Measurements from ENCODE around the gene PANK4. TPM values are rescaled to one million over a fixed set of nuclear protein-coding genes. Genes with fewer than 3 reads are reported as not detected.

The PANK4 gene
- total and polyA plus RNA-seq, 12 donors, result 26.1 to 56.4 (median 34.5) TPM

GRCh38 chr1:2486041-2486440 is 40.4 kb downstream of the PANK4 start:
- ATAC-seq, result no peak
- WGBS, 2 donors, result 80% methylated on average over 4 of the region's 4 CpGs
- H3K4me3 ChIP-seq, result no peak overlapping the region
- no peak for DNase-seq
- no peaks in the 10 kb centered on the region for H3K36me3 ChIP-seq
- H3K27ac ChIP-seq, result no peak overlapping the region
- intact Hi-C loops (cut with DNase I), result no loop called here
- TF ChIP-seq, protein P1, sequence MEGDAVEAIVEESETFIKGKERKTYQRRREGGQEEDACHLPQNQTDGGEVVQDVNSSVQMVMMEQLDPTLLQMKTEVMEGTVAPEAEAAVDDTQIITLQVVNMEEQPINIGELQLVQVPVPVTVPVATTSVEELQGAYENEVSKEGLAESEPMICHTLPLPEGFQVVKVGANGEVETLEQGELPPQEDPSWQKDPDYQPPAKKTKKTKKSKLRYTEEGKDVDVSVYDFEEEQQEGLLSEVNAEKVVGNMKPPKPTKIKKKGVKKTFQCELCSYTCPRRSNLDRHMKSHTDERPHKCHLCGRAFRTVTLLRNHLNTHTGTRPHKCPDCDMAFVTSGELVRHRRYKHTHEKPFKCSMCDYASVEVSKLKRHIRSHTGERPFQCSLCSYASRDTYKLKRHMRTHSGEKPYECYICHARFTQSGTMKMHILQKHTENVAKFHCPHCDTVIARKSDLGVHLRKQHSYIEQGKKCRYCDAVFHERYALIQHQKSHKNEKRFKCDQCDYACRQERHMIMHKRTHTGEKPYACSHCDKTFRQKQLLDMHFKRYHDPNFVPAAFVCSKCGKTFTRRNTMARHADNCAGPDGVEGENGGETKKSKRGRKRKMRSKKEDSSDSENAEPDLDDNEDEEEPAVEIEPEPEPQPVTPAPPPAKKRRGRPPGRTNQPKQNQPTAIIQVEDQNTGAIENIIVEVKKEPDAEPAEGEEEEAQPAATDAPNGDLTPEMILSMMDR (IDR thresholded peaks at IDR 0.05), result no peak
- peaks cover 0 to 16% (median 6%) of the 10 kb centered on the region in 11 donors for H3K9me3 ChIP-seq
- peaks cover 0 to 5% (median 0%) of the 10 kb centered on the region in 7 donors for H3K27me3 ChIP-seq
- no peaks in the 10 kb centered on the region for H3K4me1 ChIP-seq

DNA sequence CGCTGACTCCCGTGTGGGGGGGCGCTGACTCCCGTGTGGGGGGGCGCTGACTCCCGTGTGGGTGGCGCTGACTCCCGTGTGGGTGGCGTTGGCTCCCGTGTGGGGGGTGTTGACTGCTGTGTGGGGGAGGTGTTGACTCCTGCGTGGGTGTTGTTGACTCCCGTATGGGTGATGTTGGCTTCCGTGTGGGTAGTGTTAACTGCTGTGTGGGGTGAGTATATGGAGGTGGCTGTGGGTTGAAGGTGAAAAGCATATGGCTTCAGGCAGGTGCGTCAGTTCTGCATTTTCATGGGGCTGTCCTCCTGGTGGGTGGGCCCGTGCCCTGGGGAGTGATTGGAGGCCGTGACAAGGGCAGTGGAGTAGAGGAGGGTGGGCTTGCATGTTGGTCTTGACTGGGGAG is 42.4 kb downstream of the PANK4 start:
- Histone ChIP-seq H3K27me3 (peaks cover 0 to 5% (median 0%) of the 10 kb centered on the region in 7 donors), H3K9me3 (peaks cover 0 to 12% (median 4%) of the 10 kb centered on the region in 11 donors), H3K27ac (no peak overlapping the region), H3K36me3 (no peaks in the 10 kb centered on the region), H3K4me1 (no peaks in the 10 kb centered on the region), H3K4me3 (no peak overlapping the region)
- intact Hi-C loops (cut with DNase I), result no loop called here
- DNase-seq (no peak), ATAC-seq (no peak)
- TF ChIP-seq, protein P1 (IDR thresholded peaks at IDR 0.05), result no peak
- WGBS, 2 donors, result 77 to 85% methylated on average over 11 to 16 of the region's 16 CpGs

- ATAC-seq, result no peak
- no peak for DNase-seq
- H3K27me3 ChIP-seq, result peaks cover 0 to 11% (median 0%) of the 10 kb centered on the region in 7 donors
- peaks cover 0 to 3% (median 0%) of the 10 kb centered on the region in 11 donors for H3K9me3 ChIP-seq
- no peaks in the 10 kb centered on the region for H3K36me3 ChIP-seq
- 72 to 74% methylated on average over 13 of the region's 13 CpGs for WGBS, 2 donors
- H3K4me3 ChIP-seq, result no peak overlapping the region
- intact Hi-C loops (cut with DNase I), result no loop called here
- no peaks in the 10 kb centered on the region for H3K4me1 ChIP-seq
- TF ChIP-seq, protein P1 (IDR thresholded peaks at IDR 0.05), result no peak
- H3K27ac ChIP-seq, result no peak overlapping the region
Measured at GRCh38 chr1:2483026-2483425, 43.4 kb downstream of the PANK4 start.

GRCh38 chr1:2482588-2482987 is 43.8 kb downstream of the PANK4 start:
- Histone ChIP-seq H3K27me3 (peaks cover 0 to 9% (median 0%) of the 10 kb centered on the region in 7 donors), H3K4me1 (no peaks in the 10 kb centered on the region), H3K9me3 (no peaks in the 10 kb centered on the region), H3K4me3 (no peak overlapping the region), H3K27ac (no peak overlapping the region), H3K36me3 (no peaks in the 10 kb centered on the region)
- DNase-seq, result no peak
- TF ChIP-seq, protein P1 (IDR thresholded peaks at IDR 0.05), result no peak
- ATAC-seq, result no peak
- WGBS, 2 donors, result 71 to 79% methylated on average over 11 of the region's 11 CpGs
- intact Hi-C loops (cut with DNase I), result no loop called here

Data from heart right ventricle (tissue), 16 donors.